OCI-LY3 (cell line): ENCODE measurements around the gene RIC1.

ENCODE experiments used
- EZH2phosphoT487 ChIP-seq: fragments of 200-600 bp; shearing (Covaris generic); IDR thresholded peaks from 2 replicates; pipeline ENCODE4 v1.6.1; 2018; ENCODE audit warnings: antibody characterized with exemption, mixed run types, low read depth
- TF ChIP-seq, protein P1 (sequence below): fragments of 200-600, 300-600 bp; sonication (generic); IDR thresholded peaks from 2 replicates; pipeline ENCODE4 v1.5.1; 2014; ENCODE audit warnings: antibody characterized with exemption, low read length, low read depth

DNA sequence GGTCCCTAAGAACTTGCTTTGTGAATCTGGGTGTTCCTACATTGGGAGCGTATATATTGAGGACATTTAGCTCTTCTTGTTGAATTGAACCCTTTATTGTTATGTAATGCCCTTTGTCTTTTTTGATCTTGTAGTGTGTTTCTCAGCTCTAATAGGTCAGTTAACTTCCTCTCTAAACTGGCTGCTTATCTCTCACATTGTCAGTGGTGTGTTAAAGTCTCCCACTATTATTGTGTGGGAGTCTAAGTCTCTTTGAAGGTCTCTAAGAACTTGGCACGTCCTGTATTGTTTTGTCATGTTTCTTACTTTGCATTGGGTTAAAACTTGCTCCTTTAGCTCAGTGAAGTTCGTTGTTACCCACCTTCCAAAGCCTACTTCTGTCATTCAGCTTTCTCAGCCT lies 36.2 kb downstream of the RIC1 start:
- TF ChIP-seq, protein P1, sequence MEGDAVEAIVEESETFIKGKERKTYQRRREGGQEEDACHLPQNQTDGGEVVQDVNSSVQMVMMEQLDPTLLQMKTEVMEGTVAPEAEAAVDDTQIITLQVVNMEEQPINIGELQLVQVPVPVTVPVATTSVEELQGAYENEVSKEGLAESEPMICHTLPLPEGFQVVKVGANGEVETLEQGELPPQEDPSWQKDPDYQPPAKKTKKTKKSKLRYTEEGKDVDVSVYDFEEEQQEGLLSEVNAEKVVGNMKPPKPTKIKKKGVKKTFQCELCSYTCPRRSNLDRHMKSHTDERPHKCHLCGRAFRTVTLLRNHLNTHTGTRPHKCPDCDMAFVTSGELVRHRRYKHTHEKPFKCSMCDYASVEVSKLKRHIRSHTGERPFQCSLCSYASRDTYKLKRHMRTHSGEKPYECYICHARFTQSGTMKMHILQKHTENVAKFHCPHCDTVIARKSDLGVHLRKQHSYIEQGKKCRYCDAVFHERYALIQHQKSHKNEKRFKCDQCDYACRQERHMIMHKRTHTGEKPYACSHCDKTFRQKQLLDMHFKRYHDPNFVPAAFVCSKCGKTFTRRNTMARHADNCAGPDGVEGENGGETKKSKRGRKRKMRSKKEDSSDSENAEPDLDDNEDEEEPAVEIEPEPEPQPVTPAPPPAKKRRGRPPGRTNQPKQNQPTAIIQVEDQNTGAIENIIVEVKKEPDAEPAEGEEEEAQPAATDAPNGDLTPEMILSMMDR = no peak
- no peak for TF ChIP-seq EZH2phosphoT487
